COLO668 (cell line): ENCODE data around the gene HDAC10.

Source experiments
- DNase-seq: peaks from one replicate; lab custom pipeline; 2025; ENCODE audit not compliant: unreplicated experiment; lab: John Stamatoyannopoulos, UW

The HDAC10 gene

GRCh38 chr22:50244420-50245213 is 6.4 kb downstream of the HDAC10 start, which contains the start of gene TUBGCP6:
Gene TUBGCP6, minus strand, starts transcription at chr22:50245023. Its CDS starts 564 bp downstream, at chr22:50244459.
- DNase-seq, result peak; percentile 96

- DNase-seq, result peak; percentile 34
Observed at GRCh38 chr22:50243685-50244419, 7.2 kb downstream of the HDAC10 start.

GRCh38 chr22:50242406-50242949 is 8.6 kb downstream of the HDAC10 start:
- no peak for DNase-seq

- no peak for DNase-seq
Observed at GRCh38 chr22:50238755-50239154, 12.3 kb downstream of the HDAC10 start.

GRCh38 chr22:50236731-50237409 is 14.2 kb downstream of the HDAC10 start:
- peak; percentile 38 for DNase-seq

- DNase-seq, result no peak
Observed at GRCh38 chr22:50233223-50233622, 17.8 kb downstream of the HDAC10 start.

GRCh38 chr22:50232481-50233151 is 18.4 kb downstream of the HDAC10 start:
- DNase-seq, result no peak

- no peak for DNase-seq
Observed at GRCh38 chr22:50229370-50229769, 21.7 kb downstream of the HDAC10 start.

- DNase-seq, result no peak
Observed at GRCh38 chr22:50228366-50228765, 22.7 kb downstream of the HDAC10 start.

GRCh38 chr22:50227579-50228215 is 23.4 kb downstream of the HDAC10 start:
- DNase-seq, result no peak

GRCh38 chr22:50226875-50227165 is 24.2 kb downstream of the HDAC10 start:
- no peak for DNase-seq

GRCh38 chr22:50226063-50226874 is 24.8 kb downstream of the HDAC10 start:
- no peak for DNase-seq

- no peak for DNase-seq
Observed at GRCh38 chr22:50225200-50225969, 25.7 kb downstream of the HDAC10 start.

- no peak for DNase-seq
Observed at GRCh38 chr22:50224071-50224470, 27.0 kb downstream of the HDAC10 start.

- DNase-seq, result no peak
Observed at GRCh38 chr22:50222508-50222907, 28.6 kb downstream of the HDAC10 start.

- no peak for DNase-seq
Observed at GRCh38 chr22:50221410-50222300, 29.4 kb downstream of the HDAC10 start.

GRCh38 chr22:50220603-50221409 is 30.3 kb downstream of the HDAC10 start:
- DNase-seq, result no peak
